Stimulated activated CD8-positive, alpha-beta memory T cell treated with anti-CD3 and anti-CD28 coated beads, Interleukin-7, amount 100 ng/mL, for 24 hours (primary cell): ENCODE data around the gene TUBAL3.

Experiments used
- DNase-seq: peaks from one replicate; pipeline ENCODE4 v3.0.0-alpha.2; 2020; ENCODE audit warnings: low read depth

TUBAL3 gene

GRCh38 chr10:5404208-5405041, at the start of gene TUBAL3:
Gene TUBAL3 (minus strand): TSS chr10:5404828. CDS start chr10:5404792, 36 bp downstream.
- no peak for DNase-seq

GRCh38 chr10:5453749-5454489, 49.3 kb upstream of the TUBAL3 start:
- no peak for DNase-seq

- DNase-seq = no peak
Measured at GRCh38 chr10:5450605-5451384, 46.2 kb upstream of the TUBAL3 start.

DNA sequence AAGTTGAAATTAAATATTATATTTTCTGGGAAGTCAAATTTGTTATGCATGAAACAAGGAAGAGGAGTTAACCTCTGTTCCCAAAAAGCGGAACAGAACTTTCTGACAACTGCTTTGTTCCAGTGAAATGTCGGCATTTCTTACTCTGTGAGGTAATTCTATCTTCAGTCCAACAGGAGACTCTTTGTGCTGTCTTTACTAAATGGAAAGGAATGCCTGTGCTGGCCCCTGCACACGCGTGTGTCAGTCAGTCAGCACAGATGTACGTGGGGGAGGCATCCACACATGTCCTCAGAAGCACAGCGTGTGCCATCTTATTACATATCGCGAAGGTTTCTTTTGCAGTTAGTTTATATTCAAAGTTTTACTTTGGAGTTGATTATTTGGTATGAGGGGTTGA, 45.2 kb upstream of the TUBAL3 start:
- DNase-seq = no peak

- DNase-seq = no peak
Measured at GRCh38 chr10:5449227-5449626, 44.6 kb upstream of the TUBAL3 start.

DNA sequence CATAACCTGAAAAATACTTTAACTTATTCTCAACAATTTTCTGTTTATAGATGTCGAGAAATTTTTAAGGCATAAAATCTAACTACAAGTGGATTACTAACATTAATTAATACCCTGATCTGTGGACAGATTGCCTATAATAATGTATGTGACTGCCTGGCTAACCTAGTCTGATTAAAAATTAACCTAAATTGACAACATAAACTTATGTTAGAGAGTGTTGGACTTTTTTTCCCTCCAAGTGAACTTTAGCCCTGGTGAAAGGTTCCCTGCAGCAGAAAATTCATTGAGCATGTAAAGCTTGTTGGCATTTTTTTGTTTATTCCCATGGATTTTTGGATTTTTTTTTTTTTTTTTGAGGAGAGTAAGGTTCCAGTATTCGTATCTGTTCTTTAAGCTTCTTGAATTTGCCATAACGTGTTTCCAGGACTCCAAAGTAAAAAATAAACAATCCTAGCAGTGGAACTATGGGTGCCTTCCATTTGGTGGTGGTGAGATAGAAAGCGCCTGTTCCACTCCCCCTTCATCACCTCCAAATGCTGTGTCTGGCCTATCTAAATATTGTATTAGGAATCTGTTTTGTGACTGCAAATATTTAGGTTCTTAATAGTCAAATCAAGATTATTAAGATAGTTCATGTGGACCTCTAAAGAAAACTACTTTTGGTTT, 43.8 kb upstream of the TUBAL3 start:
- DNase-seq = no peak

DNA sequence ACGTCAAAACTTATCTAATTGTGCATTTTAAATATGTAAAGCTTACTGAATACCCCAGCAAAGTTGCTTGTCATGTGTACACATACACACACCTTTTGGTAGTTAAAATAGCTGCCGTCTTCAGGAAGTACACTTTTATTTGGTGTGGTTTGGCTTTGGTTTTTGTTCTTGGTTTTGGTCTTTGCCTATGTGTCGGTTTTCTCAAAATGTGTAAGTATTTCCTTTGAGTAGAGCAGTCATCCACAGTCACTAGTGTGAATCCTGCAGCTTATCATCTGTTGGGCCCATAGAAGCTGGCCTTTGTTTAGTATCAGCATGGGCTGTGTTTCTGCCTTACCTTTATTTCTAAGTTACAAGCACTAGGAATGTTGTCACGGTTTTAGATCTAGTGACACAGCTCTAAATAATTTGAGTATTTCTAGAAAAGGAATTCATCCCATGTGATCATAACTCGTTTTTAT, 43.0 kb upstream of the TUBAL3 start:
- no peak for DNase-seq

DNA sequence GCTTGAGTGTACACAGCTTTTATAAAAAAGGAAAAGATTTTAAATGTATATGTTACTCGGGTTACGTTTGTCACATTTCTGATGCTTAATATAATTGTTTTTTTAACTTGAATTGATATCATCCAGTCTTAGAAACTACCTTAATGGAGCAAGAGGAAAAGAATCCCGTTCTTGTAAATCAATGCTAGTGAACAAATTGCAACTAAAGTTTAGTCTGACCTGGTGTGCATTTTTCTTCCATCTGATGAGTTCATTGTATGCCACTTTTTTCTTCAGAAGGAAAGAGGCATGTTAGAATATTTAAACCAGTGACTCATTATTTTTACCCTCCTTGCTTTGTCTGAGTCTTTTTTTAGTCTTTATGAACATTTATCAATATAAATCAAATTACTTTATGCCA, 42.4 kb upstream of the TUBAL3 start:
- no peak for DNase-seq

GRCh38 chr10:5446390-5446926, 41.8 kb upstream of the TUBAL3 start:
- DNase-seq = peak; percentile 48

DNA sequence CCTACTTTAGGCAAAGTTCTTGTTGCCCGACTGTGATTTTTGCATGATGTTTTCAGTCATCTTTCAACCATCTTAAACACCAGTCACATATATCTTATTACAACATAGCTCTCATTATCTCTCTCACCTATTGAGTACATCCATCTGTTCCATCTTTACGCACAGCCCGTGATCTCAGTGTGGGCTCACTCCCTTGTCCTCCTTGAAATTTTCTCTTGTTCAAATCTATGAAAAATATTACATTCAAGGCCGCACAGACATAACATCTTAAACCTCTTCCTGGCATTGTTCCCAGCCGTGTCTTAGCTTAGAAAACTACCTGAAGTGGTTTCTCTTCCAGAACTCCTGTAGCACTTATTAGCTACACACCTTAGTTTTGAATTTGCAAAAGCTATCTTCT, 40.4 kb upstream of the TUBAL3 start:
- DNase-seq = no peak

DNA sequence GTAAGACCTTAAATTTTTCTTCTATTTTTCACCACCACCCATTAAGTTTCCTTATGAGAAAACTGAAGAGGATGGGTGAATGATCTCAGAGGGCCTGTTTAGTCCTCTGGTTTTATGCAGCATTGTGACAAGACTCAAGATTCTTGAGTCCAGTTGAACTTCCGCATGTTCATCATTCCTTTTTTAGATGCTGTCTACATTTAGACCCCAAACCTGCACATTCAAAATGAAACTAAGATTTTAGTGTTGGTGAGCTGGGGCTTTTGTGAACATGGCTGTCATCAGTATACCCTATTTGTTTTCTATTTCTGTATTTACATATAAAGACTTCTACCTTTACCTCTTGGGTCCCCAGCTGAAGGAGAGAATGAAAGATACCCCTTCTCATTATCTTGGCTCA, 38.8 kb upstream of the TUBAL3 start:
- DNase-seq = no peak

DNA sequence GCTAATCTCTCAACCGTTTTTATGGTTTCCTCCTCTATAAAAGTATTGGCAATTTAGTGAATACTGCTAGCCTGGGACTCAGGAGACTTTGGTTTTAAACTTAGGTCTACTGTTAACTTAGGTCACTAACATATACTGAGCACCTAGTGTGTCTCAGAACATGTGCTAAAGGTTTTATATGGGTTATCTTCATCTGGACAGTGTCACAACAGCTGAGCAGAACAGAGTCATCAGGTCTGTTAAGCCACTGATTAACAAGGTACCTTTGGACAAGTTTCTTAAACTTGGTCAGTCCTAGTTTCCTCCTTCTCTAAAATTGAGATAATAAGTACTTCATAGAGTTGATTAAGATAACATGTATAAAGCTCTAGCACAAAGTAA, 38.4 kb upstream of the TUBAL3 start:
- no peak for DNase-seq

- no peak for DNase-seq
Measured at GRCh38 chr10:5442065-5442989, 37.7 kb upstream of the TUBAL3 start.

DNA sequence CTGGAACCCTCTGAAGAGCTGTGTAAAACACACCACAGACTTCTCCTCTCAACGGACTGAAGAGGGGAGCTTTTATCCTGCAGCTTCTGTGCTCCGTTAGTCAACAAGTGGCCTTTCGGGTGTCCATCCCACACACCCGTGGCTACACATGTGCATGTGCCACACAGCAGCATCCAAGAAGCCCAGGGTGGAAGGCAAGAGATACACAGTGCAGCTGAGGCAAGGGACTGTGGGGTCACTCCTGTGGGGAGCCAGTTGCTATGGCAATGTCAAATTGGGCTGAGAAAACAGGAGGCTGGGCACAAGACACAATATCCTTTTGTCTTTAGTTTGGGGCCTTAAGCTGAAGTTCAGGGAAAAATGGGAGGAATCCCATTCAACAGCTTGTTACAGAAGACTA, 36.5 kb upstream of the TUBAL3 start:
- no peak for DNase-seq

DNA sequence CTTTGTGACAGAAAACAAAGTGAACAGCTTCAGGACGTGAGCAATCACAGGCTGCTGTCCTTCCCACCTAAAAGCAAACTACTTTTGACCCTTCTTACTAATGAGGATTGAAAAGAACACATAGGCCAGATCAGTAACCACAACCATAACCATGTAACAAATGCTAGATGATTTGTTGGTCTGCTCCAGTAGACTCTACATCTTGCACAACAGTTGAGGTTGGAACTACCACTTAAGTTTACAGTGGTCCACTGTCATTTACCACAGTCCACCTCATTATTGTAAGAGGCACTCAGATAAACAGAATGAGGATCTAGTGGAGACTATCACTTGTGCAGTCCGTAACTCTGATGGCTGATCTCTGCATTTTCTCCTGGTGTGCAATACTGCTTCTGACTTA, 35.6 kb upstream of the TUBAL3 start:
- DNase-seq = no peak

GRCh38 chr10:5435328-5435727, 30.7 kb upstream of the TUBAL3 start:
- DNase-seq = no peak

GRCh38 chr10:5434017-5434753, 29.6 kb upstream of the TUBAL3 start:
- no peak for DNase-seq

GRCh38 chr10:5433182-5433581, 28.6 kb upstream of the TUBAL3 start:
- no peak for DNase-seq

GRCh38 chr10:5428133-5428532, 23.5 kb upstream of the TUBAL3 start:
- DNase-seq = no peak

DNA sequence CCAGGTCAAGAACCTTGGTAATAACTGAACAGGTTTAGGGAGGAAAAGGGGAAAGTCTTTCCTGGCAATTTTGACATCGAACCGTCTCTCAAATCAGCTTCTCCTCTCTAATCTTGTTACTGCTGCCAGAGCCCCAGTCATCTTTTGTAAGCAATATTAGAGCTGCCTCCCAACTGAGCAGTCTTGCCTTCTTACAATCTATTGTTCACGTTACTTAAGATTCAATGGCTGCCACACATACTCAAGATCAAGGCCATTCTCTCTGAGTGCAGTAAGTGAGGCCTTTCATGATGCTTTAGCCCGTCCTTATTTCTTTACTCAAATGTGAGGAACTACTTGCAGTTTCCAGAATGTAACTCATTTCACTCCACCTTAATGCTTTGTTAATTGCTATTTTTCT, 20.1 kb upstream of the TUBAL3 start:
- DNase-seq = no peak
